KMS-11 (cell line): ENCODE measurements around the gene RPS3.
"Not testable (repeated sequence)": the region's sequence is repeated elsewhere in the genome, so short reads cannot be mapped to it uniquely, and the experiment has no call there.

ENCODE experiments used
- H2AFZ ChIP-seq: fragments of 200-600 bp; sonication (generic); 2 replicates; pipeline ENCODE4 v1.6.1; 2016; ENCODE audit warnings: antibody characterized with exemption, mixed run types, low read depth
- H3K27ac ChIP-seq: fragments of 200-600 bp; sonication (generic); 2 replicates; pipeline ENCODE4 v1.6.1; 2016; ENCODE audit warnings: mild to moderate bottlenecking, mixed run types
- H3K27me3 ChIP-seq: fragments of 200-600 bp; sonication (generic); 2 replicates; pipeline ENCODE4 v1.6.1; 2017; ENCODE audit warnings: mild to moderate bottlenecking, low read depth, mixed run types, moderate library complexity; ENCODE audit not compliant: insufficient read depth
- H3K36me3 ChIP-seq: fragments of 200-600 bp; sonication (generic); 2 replicates; pipeline ENCODE4 v1.6.1; 2017; ENCODE audit warnings: mild to moderate bottlenecking, mixed run types; ENCODE audit not compliant: insufficient read depth
- H3K4me1 ChIP-seq: fragments of 200-600 bp; sonication (generic); 2 replicates; pipeline ENCODE4 v1.6.1; 2016; ENCODE audit warnings: mild to moderate bottlenecking, low read depth, mixed run types; ENCODE audit not compliant: poor library complexity, severe bottlenecking
- H3K4me2 ChIP-seq: fragments of 200-600 bp; sonication (generic); 2 replicates; pipeline ENCODE4 v1.7.0; 2016; ENCODE audit warnings: mild to moderate bottlenecking, mixed run types
- H3K4me3 ChIP-seq: fragments of 200-600 bp; sonication (generic); IDR thresholded peaks from 2 replicates; pipeline ENCODE4 v1.6.1; 2017; ENCODE audit warnings: low read depth, low read length, mixed read lengths; ENCODE audit not compliant: insufficient read depth
- H3K79me2 ChIP-seq: fragments of 200-600 bp; sonication (generic); 2 replicates; pipeline ENCODE4 v1.6.1; 2016; ENCODE audit warnings: low read depth, mixed run types; ENCODE audit not compliant: insufficient read depth
- H3K9ac ChIP-seq: fragments of 200-600 bp; sonication (generic); 2 replicates; pipeline ENCODE4 v1.6.1; 2016; ENCODE audit warnings: mild to moderate bottlenecking, mixed run types
- H4K20me1 ChIP-seq: fragments of 200-600 bp; sonication (generic); 2 replicates; pipeline ENCODE4 v1.6.1; 2016; ENCODE audit warnings: mild to moderate bottlenecking, mixed run types; ENCODE audit not compliant: insufficient read depth
- TF ChIP-seq, protein P1 (sequence below): fragments of 200-600 bp; sonication (generic); conservative IDR thresholded peaks from 2 replicates; pipeline ENCODE4 v1.6.1; 2017; ENCODE audit warnings: low read depth, mild to moderate bottlenecking, antibody characterized with exemption, low read length, moderate library complexity, mixed read lengths

RPS3 gene

DNA sequence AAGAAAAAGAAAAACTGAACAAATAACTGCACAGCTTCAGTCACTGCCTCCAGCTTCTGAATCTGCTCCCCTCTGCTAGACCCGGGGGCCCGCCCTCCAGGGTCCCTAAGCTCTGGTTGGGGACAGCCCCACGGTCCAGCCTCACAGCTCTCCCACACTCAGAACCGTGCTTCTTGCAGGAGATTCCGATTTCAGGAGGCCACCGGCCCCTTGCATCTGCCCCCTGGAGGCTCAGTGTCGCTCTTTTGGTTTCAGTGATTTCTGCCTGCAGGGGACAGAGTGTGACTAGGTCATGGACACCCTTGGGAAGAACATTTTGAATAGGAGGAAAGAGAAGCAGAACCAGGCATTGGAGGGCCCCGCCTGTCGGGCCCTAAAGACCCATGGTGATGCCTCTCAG is 23.1 kb upstream of the RPS3 start:
- Histone ChIP-seq H4K20me1 (no peaks in the 10 kb centered on the region), H3K79me2 (no peaks in the 10 kb centered on the region), H3K27me3 (no peaks in the 10 kb centered on the region; the same call in 1 of the 2 replicates), H3K27ac (no peak overlapping the region), H3K36me3 (no peaks in the 10 kb centered on the region), H2AFZ (no peak overlapping the region), H3K4me3 (no peak overlapping the region), H3K4me1 (no peaks in the 10 kb centered on the region), H3K9ac (no peak overlapping the region), H3K4me2 (no peak overlapping the region)
- TF ChIP-seq, protein P1, sequence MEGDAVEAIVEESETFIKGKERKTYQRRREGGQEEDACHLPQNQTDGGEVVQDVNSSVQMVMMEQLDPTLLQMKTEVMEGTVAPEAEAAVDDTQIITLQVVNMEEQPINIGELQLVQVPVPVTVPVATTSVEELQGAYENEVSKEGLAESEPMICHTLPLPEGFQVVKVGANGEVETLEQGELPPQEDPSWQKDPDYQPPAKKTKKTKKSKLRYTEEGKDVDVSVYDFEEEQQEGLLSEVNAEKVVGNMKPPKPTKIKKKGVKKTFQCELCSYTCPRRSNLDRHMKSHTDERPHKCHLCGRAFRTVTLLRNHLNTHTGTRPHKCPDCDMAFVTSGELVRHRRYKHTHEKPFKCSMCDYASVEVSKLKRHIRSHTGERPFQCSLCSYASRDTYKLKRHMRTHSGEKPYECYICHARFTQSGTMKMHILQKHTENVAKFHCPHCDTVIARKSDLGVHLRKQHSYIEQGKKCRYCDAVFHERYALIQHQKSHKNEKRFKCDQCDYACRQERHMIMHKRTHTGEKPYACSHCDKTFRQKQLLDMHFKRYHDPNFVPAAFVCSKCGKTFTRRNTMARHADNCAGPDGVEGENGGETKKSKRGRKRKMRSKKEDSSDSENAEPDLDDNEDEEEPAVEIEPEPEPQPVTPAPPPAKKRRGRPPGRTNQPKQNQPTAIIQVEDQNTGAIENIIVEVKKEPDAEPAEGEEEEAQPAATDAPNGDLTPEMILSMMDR: no peak

DNA sequence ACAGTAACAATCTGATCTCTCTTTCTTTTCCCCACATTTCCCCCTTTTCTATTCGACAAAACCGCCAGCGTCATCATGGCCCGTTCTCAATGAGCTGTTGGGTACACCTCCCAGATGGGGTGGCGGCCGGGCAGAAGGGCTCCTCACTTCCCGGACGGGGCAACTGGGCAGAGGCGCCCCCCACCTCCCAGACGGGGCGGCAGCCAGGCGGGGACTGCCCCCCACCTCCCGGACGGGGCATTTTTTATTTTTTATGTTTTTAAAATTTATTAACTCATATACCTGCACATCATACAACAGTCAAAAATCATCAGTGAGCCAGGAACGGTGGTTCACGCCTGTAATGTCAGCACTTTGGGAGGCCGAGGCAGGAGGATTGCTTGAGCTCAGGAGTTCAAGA is 20.5 kb upstream of the RPS3 start:
- not testable (repeated sequence) for H4K20me1 ChIP-seq, H3K27me3 ChIP-seq, H3K4me2 ChIP-seq, H3K79me2 ChIP-seq, H3K36me3 ChIP-seq, H2AFZ ChIP-seq, H3K9ac ChIP-seq, H3K27ac ChIP-seq, H3K4me3 ChIP-seq, H3K4me1 ChIP-seq

DNA sequence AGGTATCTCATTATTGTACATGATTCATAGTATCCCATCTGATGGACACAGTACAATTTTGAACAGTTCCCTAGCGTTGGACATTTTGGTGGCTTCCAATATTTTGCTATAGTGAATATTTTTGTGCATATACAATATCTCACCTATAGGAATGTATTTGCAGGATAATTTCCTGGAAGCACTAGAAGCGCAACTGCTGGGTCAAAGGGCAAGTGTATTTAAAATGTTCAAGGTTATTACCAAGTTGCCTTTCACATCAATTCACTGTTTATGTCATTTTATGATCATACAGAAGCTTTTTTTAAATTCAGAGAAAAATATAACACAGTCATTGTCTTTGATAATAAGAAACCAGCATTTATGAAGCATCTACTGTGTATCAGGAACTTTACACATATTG is 19.1 kb upstream of the RPS3 start:
- no peak overlapping the region for H3K4me3 ChIP-seq
- no peak overlapping the region for H2AFZ ChIP-seq
- H3K79me2 ChIP-seq: no peaks in the 10 kb centered on the region
- no peaks in the 10 kb centered on the region for H3K36me3 ChIP-seq
- no peak overlapping the region for H3K4me2 ChIP-seq
- peaks cover 3% of the 10 kb centered on the region for H3K4me1 ChIP-seq
- no peaks in the 10 kb centered on the region for H3K27me3 ChIP-seq
- H4K20me1 ChIP-seq: no peaks in the 10 kb centered on the region
- no peak overlapping the region for H3K9ac ChIP-seq
- no peak overlapping the region for H3K27ac ChIP-seq
- TF ChIP-seq, protein P1: no peak

DNA sequence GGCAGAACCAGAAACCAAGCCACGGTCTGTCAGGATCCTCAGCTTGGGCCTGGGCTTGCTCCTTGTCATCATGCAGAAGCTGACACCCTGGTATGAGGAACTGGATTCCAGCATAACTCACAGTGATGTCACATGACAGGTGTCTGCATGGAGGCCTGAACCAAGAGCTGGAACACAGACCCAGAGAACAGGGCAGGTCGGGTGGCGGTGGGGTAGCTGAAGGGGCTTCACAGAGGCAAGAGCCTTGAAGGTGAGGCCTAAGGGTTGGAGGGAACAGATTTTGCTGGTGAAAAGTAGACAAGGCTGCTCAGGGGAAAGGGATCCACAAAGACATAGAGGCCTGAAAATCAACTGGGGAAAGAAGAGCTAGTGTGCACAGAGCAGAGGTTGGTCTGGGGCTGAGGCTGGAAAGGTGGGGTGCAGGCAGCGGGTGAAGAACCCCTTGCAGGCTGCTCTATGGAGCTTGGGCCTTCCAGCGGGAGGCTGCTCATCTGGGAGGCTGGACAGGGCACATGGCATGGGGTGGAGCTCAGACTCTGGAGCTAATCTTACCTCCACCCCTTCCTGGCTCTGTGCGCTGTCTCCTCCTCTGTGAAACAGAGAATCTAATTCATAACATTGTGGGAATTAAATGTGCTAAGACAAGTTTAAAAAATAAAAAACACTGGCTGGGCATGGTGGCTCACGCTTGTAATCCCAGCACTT is 18.4 kb upstream of the RPS3 start:
- Histone ChIP-seq H3K9ac (no peak overlapping the region), H3K4me2 (no peak overlapping the region), H3K79me2 (no peaks in the 10 kb centered on the region), H4K20me1 (no peaks in the 10 kb centered on the region), H3K4me1 (peaks cover 3% of the 10 kb centered on the region), H3K27ac (no peak overlapping the region), H2AFZ (no peak overlapping the region), H3K27me3 (no peaks in the 10 kb centered on the region), H3K4me3 (no peak overlapping the region), H3K36me3 (no peaks in the 10 kb centered on the region)
- TF ChIP-seq, protein P1: no peak

DNA sequence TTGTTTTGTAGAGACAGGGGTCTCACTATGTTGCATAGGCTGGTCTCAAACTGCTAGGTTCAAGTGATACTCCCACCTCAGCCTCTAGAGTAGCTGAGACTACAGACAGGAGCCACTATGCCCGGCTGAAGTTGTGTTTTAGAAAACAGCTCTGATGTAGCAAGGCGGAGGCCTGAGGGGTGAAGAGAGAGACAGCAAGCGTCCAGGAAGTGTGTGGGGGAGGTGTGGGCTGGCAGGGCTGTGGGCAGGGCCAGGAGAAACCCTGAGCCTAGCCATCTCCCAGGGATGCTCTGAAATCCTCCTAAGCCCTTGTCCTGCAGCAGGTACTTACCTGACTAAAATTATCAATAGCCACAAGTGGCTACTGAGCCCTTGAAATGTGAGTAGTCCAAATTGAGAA is 16.1 kb upstream of the RPS3 start:
- Histone ChIP-seq H3K4me1 (peaks cover 4% of the 10 kb centered on the region), H3K79me2 (no peaks in the 10 kb centered on the region), H3K4me2 (no peak overlapping the region), H3K36me3 (no peaks in the 10 kb centered on the region), H2AFZ (no peak overlapping the region), H3K27me3 (peaks cover 4% of the 10 kb centered on the region; the same call in 1 of the 2 replicates), H3K4me3 (no peak overlapping the region), H3K9ac (no peak overlapping the region), H3K27ac (no peak overlapping the region), H4K20me1 (no peaks in the 10 kb centered on the region)
- TF ChIP-seq, protein P1: no peak
